ENCODE data around the gene DCC. TPM values are rescaled to one million over a fixed set of nuclear protein-coding genes. Genes with fewer than 3 reads are reported as not detected.
A peak's percentile ranks its signal among the peaks of the same experiment; 100 is the strongest.

DCC gene
- total and polyA plus RNA-seq, 11 donors = 0.02 TPM; not detected in 10

- intact Hi-C loops (cut with DNase I) = no loop called here
- H3K4me1 ChIP-seq = no peaks in the 10 kb centered on the region
- DNase-seq = no peak
- ATAC-seq = no peak
- no peaks in the 10 kb centered on the region for H3K36me3 ChIP-seq
- H3K4me3 ChIP-seq = no peak overlapping the region
- H3K9me3 ChIP-seq = peaks cover 0 to 7% (median 2%) of the 10 kb centered on the region in 12 donors
- H3K27ac ChIP-seq = no peak overlapping the region
- no peak for TF ChIP-seq POLR2A (IDR thresholded peaks at IDR 0.05)
- H3K27me3 ChIP-seq = no peaks in the 10 kb centered on the region
- 70 to 75% (median 73%) methylated on average over 4 of the region's 4 CpGs for WGBS, 4 donors
These were observed 802.0 kb downstream of the DCC start for GRCh38 chr18:53142005-53142404.

GRCh38 chr18:53147472-53147871 lies 807.5 kb downstream of the DCC start:
- Histone ChIP-seq H3K27ac (no peak overlapping the region), H3K27me3 (no peaks in the 10 kb centered on the region), H3K36me3 (no peaks in the 10 kb centered on the region), H3K9me3 (no peaks in the 10 kb centered on the region), H3K4me1 (no peaks in the 10 kb centered on the region), H3K4me3 (no peak overlapping the region)
- no peak for ATAC-seq
- DNase-seq = no peak
- TF ChIP-seq POLR2A (IDR thresholded peaks at IDR 0.05) (no peak), CTCF (IDR thresholded peaks at IDR 0.05) (no peak)
- intact Hi-C loops (cut with DNase I) = no loop called here

GRCh38 chr18:53148123-53148522 lies 808.1 kb downstream of the DCC start:
- Histone ChIP-seq H3K27me3 (no peaks in the 10 kb centered on the region), H3K4me3 (no peak overlapping the region), H3K27ac (no peak overlapping the region), H3K9me3 (no peaks in the 10 kb centered on the region), H3K4me1 (no peaks in the 10 kb centered on the region), H3K36me3 (no peaks in the 10 kb centered on the region)
- ATAC-seq = no peak
- no peak for DNase-seq
- WGBS, 4 donors = 54 to 61% (median 56%) methylated on average over 5 of the region's 5 CpGs
- intact Hi-C loops (cut with DNase I) = no loop called here
- TF ChIP-seq CTCF (IDR thresholded peaks at IDR 0.05) = no peak
- TF ChIP-seq POLR2A (IDR thresholded peaks at IDR 0.05) = no peak

- 77 to 85% (median 82%) methylated on average over 2 of the region's 2 CpGs for WGBS, 4 donors
- Histone ChIP-seq H3K4me1 (no peaks in the 10 kb centered on the region), H3K36me3 (no peaks in the 10 kb centered on the region), H3K9me3 (no peaks in the 10 kb centered on the region), H3K4me3 (no peak overlapping the region), H3K27me3 (no peaks in the 10 kb centered on the region), H3K27ac (no peak overlapping the region)
- DNase-seq (no peak), ATAC-seq (no peak)
- no peak for TF ChIP-seq POLR2A (IDR thresholded peaks at IDR 0.05)
- TF ChIP-seq CTCF (IDR thresholded peaks at IDR 0.05) = no peak
- intact Hi-C loops (cut with DNase I) = no loop called here
These were observed 812.5 kb downstream of the DCC start for GRCh38 chr18:53152476-53152875.

- DNase-seq = no peak
- intact Hi-C loops (cut with DNase I) = no loop called here
- Histone ChIP-seq H3K27me3 (no peaks in the 10 kb centered on the region), H3K4me1 (no peaks in the 10 kb centered on the region), H3K36me3 (no peaks in the 10 kb centered on the region), H3K27ac (no peak overlapping the region), H3K4me3 (no peak overlapping the region), H3K9me3 (no peaks in the 10 kb centered on the region)
- no peak for ATAC-seq
- 18 to 28% (median 21%) methylated on average over 4 of the region's 4 CpGs for WGBS, 4 donors
- TF ChIP-seq POLR2A (IDR thresholded peaks at IDR 0.05) (no peak), CTCF (IDR thresholded peaks at IDR 0.05) (peak in 3 of 12 donors; percentile 13 to 19 (median 16))
These were observed 813.3 kb downstream of the DCC start for GRCh38 chr18:53153281-53153680.
